Measurements from ENCODE around the gene NRDC. TPM values are rescaled to one million over a fixed set of nuclear protein-coding genes. Genes with fewer than 3 reads are reported as not detected.

The NRDC gene
- 200 TPM in 2 replicates for total RNA-seq

- intact Hi-C loops (cut with micrococcal nuclease): loop anchor here (1.0 to 5.0 kb wide), 18 partner anchors 149 to 1960 kb away; partner anchors contain the start of genes BTF3L4, CC2D1B, CPT2 and EPS15
Observed at GRCh38 chr1:51878616-51879336, at the start of gene NRDC. NRDC (minus strand) TSS chr1:51878727; CDS start chr1:51878615, 112 bp downstream.

- intact Hi-C loops (cut with micrococcal nuclease): no loop called here
Observed at GRCh38 chr1:51927029-51927428, 48.5 kb upstream of the NRDC start.

GRCh38 chr1:51926171-51926812, 47.8 kb upstream of the NRDC start:
- intact Hi-C loops (cut with micrococcal nuclease): no loop called here

GRCh38 chr1:51924455-51924854, 45.9 kb upstream of the NRDC start:
- intact Hi-C loops (cut with micrococcal nuclease): no loop called here

- intact Hi-C loops (cut with micrococcal nuclease): no loop called here
Observed at GRCh38 chr1:51922040-51922439, 43.5 kb upstream of the NRDC start.

- intact Hi-C loops (cut with micrococcal nuclease): no loop called here
Observed at GRCh38 chr1:51920130-51920529, 41.6 kb upstream of the NRDC start.

DNA sequence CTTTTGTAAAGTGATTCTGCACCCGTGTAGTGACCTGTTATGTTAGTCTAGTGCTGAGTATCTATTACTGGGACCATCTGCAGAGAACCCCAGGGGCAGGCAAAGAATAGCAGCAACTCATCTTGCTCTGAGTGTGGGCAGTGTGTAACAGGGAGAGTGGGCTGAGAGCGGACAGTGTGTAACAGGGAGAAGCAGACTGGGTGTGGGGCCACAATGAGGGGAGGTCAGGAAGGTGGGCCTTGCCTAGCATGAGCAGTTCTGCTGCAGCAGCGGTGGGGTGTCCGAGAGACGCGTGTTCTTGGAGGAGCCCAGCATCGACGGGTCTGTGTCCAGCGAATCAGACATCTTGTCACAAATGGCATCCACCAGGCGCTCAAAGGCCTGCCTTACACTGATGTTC, 41.2 kb upstream of the NRDC start:
- intact Hi-C loops (cut with micrococcal nuclease): no loop called here

- intact Hi-C loops (cut with micrococcal nuclease): no loop called here
Observed at GRCh38 chr1:51916587-51917405, 38.3 kb upstream of the NRDC start.

DNA sequence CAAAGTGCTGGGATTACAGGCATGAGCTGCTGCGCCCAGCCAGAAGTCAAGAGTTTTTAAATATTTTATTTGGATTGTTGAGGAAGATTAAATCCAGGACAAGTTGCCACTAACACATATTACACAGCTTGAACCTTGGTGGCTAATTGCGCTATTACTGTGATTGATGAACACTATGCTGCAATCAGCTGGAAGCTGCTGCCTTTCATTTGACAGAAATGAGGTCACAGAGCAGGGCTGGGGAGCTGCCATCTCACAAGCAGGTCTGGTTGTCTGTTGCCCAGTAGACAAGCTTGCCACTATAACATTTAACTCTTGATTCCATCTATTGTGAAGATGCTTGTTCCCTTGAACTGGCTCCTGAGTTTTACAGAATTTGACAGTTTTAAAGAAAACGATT, 37.4 kb upstream of the NRDC start:
- intact Hi-C loops (cut with micrococcal nuclease): no loop called here

DNA sequence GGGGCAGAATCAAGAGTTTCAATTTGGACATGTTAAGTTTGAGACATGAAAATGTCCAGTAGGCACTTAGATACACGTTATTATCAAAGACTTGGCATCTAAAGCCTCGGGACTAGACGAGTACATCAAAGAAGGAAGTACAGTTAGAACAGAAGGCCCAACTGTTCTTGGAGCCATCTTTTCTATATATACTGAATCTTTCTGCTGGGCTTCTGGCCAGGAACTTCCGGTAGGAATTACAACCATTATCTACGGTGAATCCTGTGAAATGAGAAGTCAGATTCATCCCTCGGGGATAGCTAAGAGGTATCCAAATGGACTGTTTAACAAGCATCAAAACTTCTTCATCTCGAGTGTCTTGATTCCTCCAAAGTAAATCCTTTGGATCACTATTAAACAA, 34.4 kb upstream of the NRDC start:
- intact Hi-C loops (cut with micrococcal nuclease): no loop called here

GRCh38 chr1:51910221-51911000, 31.9 kb upstream of the NRDC start:
- intact Hi-C loops (cut with micrococcal nuclease): no loop called here

GRCh38 chr1:51908499-51908898, 30.0 kb upstream of the NRDC start:
- intact Hi-C loops (cut with micrococcal nuclease): no loop called here

DNA sequence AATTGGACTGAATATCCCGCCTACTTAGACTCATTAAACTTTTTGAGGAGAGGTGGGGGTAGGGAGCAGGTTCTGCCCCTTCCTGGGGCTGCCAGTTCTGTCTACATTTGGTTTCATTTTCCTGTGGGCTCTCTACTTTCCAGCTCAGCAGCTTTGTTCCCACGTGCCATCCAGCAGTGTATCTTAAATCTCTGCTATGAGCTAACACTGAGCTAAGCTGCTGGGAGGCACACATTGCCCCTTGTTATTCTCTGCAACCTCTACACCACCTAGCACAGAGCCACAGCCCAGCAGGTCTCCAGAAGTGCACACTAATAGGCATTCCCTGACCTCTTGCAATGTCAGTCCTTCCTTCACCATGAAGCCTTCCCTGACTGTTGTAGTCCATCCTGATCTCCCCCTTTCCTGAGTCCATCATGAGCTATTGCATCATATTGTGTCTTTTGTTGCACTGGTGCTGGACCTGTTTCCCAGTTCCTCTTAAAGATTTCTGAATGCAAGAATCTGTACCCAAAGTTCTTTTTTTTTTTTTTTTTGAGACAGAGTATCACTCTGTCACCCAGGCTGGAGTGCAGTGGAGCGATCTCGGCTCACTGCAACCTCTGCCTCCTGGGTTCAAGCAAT, 28.7 kb upstream of the NRDC start:
- intact Hi-C loops (cut with micrococcal nuclease): no loop called here

DNA sequence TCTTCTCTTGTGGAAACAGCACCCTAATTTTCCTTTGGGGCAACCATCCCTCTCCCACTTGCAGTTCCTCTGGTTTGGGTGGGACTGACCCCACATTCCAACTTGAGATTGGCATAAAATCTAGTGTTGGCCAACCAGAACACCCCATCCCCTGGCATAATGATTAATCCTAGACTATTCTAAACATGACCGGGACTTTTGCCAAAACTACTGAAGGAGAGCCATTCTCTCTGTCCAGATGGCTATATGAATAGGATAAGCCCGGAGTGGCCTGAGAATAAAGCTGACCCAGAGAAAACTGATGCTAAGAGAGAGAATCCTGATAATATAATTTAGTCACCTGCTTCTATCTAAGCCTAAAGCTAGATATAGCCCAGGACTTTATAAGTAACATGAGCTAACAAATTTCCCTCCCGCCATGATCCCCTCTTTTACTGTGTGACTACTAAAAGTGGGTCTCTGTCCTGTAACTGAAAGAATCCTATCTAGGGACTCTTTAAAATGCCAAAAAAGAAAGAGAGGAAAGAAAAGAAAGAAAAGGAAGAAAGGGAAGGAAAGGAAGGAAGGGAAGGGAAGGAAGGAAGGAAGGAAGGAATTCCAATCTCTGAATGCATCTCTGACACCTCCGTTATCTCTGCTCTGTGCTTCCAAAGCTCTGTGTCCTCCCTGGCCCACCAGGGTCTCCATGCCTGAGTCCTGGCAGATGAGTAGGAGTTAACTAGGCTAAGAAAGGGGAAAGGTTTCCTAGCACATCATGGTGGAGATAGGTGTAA, 28.0 kb upstream of the NRDC start:
- intact Hi-C loops (cut with micrococcal nuclease): no loop called here

GRCh38 chr1:51902456-51902855, 23.9 kb upstream of the NRDC start:
- intact Hi-C loops (cut with micrococcal nuclease): no loop called here

GRCh38 chr1:51901151-51901550, 22.6 kb upstream of the NRDC start:
- intact Hi-C loops (cut with micrococcal nuclease): no loop called here

DNA sequence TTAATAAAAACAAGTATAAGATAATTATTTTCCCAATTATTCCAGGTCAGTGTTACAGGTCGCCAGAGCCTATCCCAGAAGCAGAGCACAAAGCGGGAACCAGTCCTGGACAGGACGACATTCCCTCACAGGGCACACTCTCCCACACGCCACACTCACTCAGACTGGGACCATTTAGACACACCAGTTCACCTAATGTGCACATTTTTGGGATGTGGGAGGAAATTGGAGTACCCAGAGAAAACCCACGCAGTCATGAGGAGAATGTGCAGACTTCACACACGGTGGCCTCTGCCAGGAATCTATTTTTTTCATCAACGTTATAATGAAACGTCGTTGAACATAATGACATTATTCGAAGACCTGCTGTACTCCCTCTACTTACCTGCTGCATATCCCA, 20.5 kb upstream of the NRDC start:
- intact Hi-C loops (cut with micrococcal nuclease): loop anchor here (5.0 kb wide), 1 partner anchor 848 kb away; no protein-coding TSS in a partner anchor

GRCh38 chr1:51898090-51898734, 19.7 kb upstream of the NRDC start:
- intact Hi-C loops (cut with micrococcal nuclease): loop anchor here (5.0 kb wide), 1 partner anchor 849 kb away; no protein-coding TSS in a partner anchor

- intact Hi-C loops (cut with micrococcal nuclease): loop anchor here (1.0 to 5.0 kb wide), 4 partner anchors 105 to 1285 kb away; no protein-coding TSS in a partner anchor
Observed at GRCh38 chr1:51897699-51898031, 19.1 kb upstream of the NRDC start.
